Coronary artery (tissue), 2 donors: ENCODE results near the gene CACNA2D2.

Source experiments
- DNase-seq: peaks from one replicate; pipeline ENCODE4 v3.0.0-alpha.2; 2017; ENCODE audit warnings: low spot score
- H3K27ac ChIP-seq, 2 donors: fragments of 200-600 bp; sonication (generic); one replicate each; pipeline ENCODE4 v1.5.1; 2016 to 2019
- H3K4me3 ChIP-seq: fragments of 200-600 bp; sonication (generic); 2 replicates; pipeline ENCODE4 v1.5.1; 2016; ENCODE audit warnings: mild to moderate bottlenecking, moderate library complexity
- TF ChIP-seq, protein P1 (sequence below): fragments of 200-600 bp; sonication (generic); IDR thresholded peaks from one replicate; pipeline ENCODE4 v1.5.1; 2019; ENCODE audit warnings: antibody characterized with exemption

Gene CACNA2D2

DNA sequence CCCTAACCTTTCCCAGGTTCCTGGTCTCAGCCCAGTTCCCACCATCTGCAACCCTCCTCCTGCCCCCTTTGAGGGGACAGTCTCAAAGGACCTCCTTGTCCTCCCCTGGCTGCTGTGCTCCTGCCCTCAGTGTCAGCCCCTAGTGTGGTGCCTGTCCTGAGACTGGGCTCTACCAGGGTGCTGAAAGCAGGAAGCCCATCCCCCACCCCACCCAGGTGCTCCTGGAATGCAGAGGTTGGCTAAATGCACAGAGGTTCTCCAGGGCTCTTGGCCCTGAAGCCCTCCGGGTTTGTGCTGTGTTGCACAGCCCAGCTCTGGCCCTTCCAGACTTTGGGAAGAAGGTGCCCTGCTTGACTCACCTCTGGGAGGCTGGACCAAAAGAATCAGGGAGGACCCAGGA lies 42.3 kb upstream of the CACNA2D2 start:
- TF ChIP-seq, protein P1, sequence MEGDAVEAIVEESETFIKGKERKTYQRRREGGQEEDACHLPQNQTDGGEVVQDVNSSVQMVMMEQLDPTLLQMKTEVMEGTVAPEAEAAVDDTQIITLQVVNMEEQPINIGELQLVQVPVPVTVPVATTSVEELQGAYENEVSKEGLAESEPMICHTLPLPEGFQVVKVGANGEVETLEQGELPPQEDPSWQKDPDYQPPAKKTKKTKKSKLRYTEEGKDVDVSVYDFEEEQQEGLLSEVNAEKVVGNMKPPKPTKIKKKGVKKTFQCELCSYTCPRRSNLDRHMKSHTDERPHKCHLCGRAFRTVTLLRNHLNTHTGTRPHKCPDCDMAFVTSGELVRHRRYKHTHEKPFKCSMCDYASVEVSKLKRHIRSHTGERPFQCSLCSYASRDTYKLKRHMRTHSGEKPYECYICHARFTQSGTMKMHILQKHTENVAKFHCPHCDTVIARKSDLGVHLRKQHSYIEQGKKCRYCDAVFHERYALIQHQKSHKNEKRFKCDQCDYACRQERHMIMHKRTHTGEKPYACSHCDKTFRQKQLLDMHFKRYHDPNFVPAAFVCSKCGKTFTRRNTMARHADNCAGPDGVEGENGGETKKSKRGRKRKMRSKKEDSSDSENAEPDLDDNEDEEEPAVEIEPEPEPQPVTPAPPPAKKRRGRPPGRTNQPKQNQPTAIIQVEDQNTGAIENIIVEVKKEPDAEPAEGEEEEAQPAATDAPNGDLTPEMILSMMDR, result no peak
- Histone ChIP-seq H3K27ac (no peak overlapping the region), H3K4me3 (no peak overlapping the region)
- no peak for DNase-seq

DNA sequence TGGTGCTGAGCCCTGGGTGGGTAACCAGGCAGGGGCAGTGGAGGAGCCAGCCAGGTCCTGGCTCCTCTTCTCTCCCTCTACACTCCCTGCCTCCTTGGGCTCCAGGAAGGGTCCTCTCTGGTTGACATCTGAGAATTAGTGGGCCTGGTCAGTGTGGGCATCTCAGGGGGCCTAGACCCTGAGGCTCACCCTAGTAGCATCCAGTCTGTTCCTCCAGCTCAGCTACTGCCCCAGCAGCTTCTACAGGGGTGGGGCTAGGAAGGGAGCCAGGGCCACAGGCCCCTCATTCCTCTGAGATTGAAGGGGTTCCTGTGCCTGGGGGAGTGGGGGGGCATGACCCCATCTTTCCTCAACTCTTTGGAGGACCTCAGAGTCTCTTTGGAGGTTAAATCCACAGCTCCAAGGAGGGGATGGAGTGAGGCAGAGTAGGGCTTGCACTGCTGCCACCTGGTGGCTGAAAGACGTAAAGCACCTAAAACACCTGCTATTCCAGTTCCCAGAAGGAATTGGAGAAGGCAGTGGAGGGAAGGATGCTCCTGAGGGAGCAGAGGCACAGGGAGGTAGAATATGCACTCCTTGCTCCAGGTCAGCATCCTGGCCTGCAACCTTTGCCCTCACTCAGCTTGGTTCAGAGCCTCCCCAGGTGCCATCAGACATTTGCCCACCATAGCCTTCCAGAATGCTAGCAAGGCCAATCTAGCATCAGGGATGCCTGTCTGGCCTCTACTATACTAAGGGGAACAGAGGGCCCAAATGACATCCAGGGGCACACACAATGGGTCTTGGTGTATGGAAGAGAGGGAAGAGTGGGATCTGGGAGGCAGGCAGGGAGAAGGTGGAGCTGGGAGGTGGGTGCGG lies 39.0 kb upstream of the CACNA2D2 start:
- no peak overlapping the region for H3K4me3 ChIP-seq
- no peak overlapping the region for H3K27ac ChIP-seq
- DNase-seq, result no peak
- TF ChIP-seq, protein P1, result peak; percentile 67

DNA sequence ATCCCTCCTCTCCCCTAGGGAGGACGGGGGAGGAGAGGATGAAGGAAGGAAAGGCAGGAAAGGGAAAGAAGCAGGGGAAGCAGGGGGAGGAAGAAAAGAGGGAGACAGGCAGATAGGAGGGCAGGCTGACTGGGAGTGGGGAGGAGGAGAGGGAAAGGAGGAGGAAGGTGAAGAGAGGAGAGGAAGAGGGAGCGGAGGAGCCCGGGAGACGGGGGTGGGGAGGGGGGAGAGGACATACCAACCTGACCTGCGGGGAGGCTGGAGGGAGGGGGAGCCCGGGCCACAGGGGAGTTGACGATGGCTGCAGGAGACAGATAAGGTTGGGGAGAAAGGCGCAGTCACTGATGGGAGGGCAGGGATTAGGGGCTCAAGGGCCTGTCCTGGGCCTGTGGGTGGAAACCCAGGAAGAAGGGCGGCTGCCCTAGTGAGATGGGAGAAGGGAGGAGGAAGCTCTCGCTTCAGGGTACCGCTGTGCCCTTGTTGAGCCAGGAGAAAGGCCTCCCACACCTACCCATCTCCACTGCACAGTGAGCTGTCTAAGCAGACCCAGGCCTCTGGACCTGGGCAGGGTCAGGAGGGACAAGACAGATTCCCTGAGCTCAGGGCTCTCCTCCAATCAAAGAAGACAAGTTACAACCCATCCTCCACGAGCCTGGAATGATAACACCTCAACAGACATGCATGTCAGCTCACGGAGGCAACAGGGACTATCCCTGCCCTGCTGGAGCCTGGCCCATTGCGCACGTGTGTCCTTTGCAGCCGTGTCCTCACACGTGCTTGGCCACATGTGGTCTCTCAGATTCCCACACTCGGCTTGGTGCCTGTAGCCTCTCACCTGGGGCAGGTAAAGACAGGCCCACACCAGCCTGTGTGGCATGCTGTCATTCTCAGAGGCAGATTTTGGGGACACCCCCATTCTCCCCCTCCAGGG lies 36.2 kb upstream of the CACNA2D2 start:
- H3K4me3 ChIP-seq, result no peak overlapping the region
- H3K27ac ChIP-seq, result no peak overlapping the region
- DNase-seq, result no peak
- TF ChIP-seq, protein P1, result no peak

DNA sequence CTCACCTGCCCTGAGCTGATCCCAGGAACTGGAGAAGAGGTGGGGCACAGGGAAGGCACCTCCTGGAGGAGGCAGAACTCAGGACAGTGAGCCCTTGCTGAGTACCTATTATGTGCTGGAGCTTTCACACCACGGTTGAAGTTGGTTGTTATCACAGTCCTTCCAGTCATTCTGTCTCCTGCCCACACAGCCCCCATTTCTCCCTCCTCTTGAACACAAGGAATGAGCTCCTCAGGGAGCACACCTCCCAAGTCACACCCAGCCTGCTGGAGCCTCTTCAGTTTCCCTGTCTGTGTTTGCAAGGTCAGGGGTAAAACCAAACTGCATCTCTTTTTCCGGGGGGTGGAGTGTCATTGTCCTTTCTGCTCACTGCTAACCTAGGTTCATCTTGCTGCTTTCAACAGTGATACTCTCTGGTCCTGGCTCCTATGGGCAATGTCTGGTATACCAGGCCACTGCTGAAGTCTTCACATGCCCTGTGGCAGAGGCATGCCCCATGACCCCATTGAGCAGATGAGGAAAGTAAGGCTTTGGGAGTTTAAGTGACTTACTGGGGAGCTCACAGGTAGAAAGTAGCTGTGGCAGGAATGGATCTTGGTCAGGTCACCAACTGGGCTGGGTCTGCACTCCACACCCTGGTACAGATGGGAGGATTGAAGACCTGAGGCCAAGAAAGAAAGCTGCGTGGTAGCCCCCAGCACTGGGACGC lies 34.1 kb upstream of the CACNA2D2 start:
- TF ChIP-seq, protein P1, result no peak
- no peak for DNase-seq
- Histone ChIP-seq H3K4me3 (no peak overlapping the region), H3K27ac (no peak overlapping the region)

DNA sequence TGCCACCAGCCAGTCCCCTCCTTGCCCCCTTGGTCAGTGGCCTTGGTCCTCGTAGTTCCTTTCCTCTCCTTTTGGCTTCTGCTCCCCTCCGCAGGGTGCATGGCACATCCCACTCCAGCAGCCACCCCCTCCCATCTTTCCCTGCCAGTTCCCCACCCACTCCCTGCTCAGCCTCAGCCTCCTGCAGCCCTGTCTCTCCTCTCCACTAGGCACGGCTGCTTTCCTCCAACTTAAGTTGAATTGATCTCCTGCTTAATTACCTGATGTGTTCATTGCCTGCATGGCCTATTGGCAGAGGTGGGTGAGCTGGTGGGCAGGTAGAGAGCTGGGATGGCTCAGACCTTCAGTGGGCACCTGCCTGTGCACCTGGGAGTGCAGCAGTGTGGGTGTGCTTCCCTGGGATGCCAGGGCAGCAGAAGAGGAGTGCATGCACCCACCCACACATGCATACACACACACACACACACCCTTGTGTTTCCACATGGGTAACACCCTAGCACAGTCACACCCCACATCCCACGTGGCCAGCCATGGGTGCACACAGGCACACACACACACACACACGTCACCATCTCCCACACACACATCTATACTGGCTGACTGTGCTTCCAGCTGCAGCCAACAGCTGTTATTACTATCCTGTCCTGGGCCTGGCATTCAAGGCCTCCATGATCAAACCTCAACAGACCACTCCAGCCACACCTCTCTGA lies 33.2 kb upstream of the CACNA2D2 start:
- Histone ChIP-seq H3K4me3 (no peak overlapping the region), H3K27ac (no peak overlapping the region)
- TF ChIP-seq, protein P1, result no peak
- no peak for DNase-seq

DNA sequence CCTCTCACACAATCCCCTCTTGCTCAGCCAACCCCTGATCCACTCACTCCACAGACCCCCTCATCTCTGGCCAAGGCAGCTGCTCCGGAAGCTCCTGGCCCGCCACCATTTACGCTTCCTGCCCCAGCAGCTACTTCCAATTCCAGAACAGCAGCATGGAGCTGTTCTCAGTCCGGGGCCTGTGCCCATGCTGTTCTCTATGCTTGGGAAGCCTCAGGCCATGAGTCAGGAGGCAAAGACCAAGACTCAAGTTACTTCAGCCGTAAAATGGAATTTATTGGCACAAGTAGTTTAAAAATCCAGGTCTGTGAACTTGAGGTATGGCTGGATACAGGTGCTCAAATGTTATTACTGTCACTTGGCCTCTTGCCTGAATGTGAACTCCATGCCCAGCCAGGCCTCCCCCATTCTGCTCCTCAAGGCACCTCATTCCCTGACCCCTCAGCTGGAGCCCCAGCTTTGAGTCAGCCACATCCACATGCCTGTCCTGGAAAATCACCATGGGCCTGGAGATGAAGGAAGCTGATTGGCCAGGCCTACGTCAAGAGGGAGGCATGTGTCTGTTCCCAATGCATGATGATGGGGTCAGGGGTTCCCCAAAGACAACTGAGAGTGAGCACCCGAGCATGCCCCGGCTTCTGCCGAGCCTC lies 31.4 kb upstream of the CACNA2D2 start:
- Histone ChIP-seq H3K4me3 (no peak overlapping the region), H3K27ac (no peak overlapping the region)
- TF ChIP-seq, protein P1, result no peak
- DNase-seq, result no peak
